ENCODE data around the gene STX4. TPM values are rescaled to one million over a fixed set of nuclear protein-coding genes. Genes with fewer than 3 reads are reported as not detected.

The STX4 gene
- total RNA-seq, 1 donor from 2014 or later: 93.5 TPM

GRCh38 chr16:31088459-31089183, 55.3 kb downstream of the STX4 start, which contains the start of gene PRSS53:
TSS of gene PRSS53 (minus strand) at chr16:31088943. CDS start at chr16:31088809, 134 bp downstream.
- no peak for DNase-seq (ENCODE audit: low spot score)
- no peak for ATAC-seq
- intact Hi-C loops (cut with DNase I): no loop called here

GRCh38 chr16:31089199-31089598, 55.8 kb downstream of the STX4 start:
- intact Hi-C loops (cut with DNase I): no loop called here
- DNase-seq (ENCODE audit: low spot score) (no peak), ATAC-seq (no peak)

Other genes starting within 250 kb of the STX4 start
- gene ZNF629, start 246.4 kb upstream of the STX4 start, total RNA-seq: 14.0 TPM
- gene BCL7C, start 139.5 kb upstream of the STX4 start, total RNA-seq: 36.6 TPM
- 13.3 TPM for gene CTF1, start 136.9 kb upstream of the STX4 start, total RNA-seq
- 13.1 TPM for gene FBXL19, start 110.0 kb upstream of the STX4 start, total RNA-seq
- 21.8 TPM for gene ORAI3, start 84.5 kb upstream of the STX4 start, total RNA-seq
- gene SETD1A, start 75.8 kb upstream of the STX4 start, total RNA-seq: 17.8 TPM
- gene HSD3B7, start 48.4 kb upstream of the STX4 start, total RNA-seq: 16.3 TPM
- gene STX1B, start 22.9 kb upstream of the STX4 start, total RNA-seq: 2.1 TPM
- 6.8 TPM for gene ZNF668, start 40.7 kb downstream of the STX4 start, total RNA-seq
- 16.3 TPM for gene ZNF646, start 40.9 kb downstream of the STX4 start, total RNA-seq
- gene PRSS53, start 55.4 kb downstream of the STX4 start, total RNA-seq: 3.1 TPM
- gene VKORC1, start 61.2 kb downstream of the STX4 start, total RNA-seq: 65.0 TPM
- gene BCKDK, start 74.8 kb downstream of the STX4 start, total RNA-seq: 35.0 TPM
- gene KAT8, start 84.1 kb downstream of the STX4 start, total RNA-seq: 67.3 TPM
- not detected for gene PRSS8, start 102.2 kb downstream of the STX4 start, total RNA-seq
- 4.3 TPM for gene PRSS36, start 116.5 kb downstream of the STX4 start, total RNA-seq
- 259 TPM for gene FUS, start 146.6 kb downstream of the STX4 start, total RNA-seq
- 20.3 TPM for gene PYCARD, start 169.2 kb downstream of the STX4 start, total RNA-seq
- 0.40 TPM for gene TRIM72, start 180.6 kb downstream of the STX4 start, total RNA-seq
- not detected for gene PYDC1, start 183.6 kb downstream of the STX4 start, total RNA-seq
- 26.2 TPM for gene ITGAM, start 226.4 kb downstream of the STX4 start, total RNA-seq